GM12878 (cell line): ENCODE results near the gene BOLA1. TPM values are rescaled to one million over a fixed set of nuclear protein-coding genes. Genes with fewer than 3 reads are reported as not detected.

Source experiments
- ATAC-seq: fragments of 200-7000 bp; cut with Tn5 transposase; 3 replicates; pipeline ENCODE4 v1.9.1; 2020; ENCODE audit warnings: mild to moderate bottlenecking, moderate library complexity
- BruUV-seq: library from RNA; stranded (reverse); fragments of 400-500 nt; replicated peaks from 2 replicates; lab custom pipeline; 2021; lab: Mats Ljungman, UMichigan
- CTCF ChIA-PET: fragments of 300-600 bp; sonication (Branson Sonifier 250); formaldehyde crosslinking; extraction: SDS; loops from one replicate; lab custom pipeline; 2021; ENCODE audit warnings: inconsistent platforms; lab: Yijun Ruan, JAX
- POLR2A ChIA-PET: fragments of 350-600 bp; formaldehyde crosslinking; extraction: SDS; loops from one replicate; lab custom pipeline; 2021; ENCODE audit warnings: inconsistent platforms; lab: Charles Lee
- RAD21 ChIA-PET: fragments of 300-600 bp; sonication (Branson Sonifier 250); formaldehyde crosslinking; loops from one replicate; lab custom pipeline; 2023; ENCODE audit warnings: antibody characterized with exemption; ENCODE audit not compliant: unreplicated experiment; lab: Charles Lee
- SMC1A ChIA-PET: fragments of 300-600 bp; sonication (Branson Sonifier 250); formaldehyde crosslinking; loops from one replicate; lab custom pipeline; 2023; ENCODE audit not compliant: unreplicated experiment, uncharacterized antibody; lab: Charles Lee
- DNase-seq: peaks from one replicate; pipeline ENCODE4 v3.0.0-alpha.2; 2011; ENCODE audit warnings: low read depth, low spot score
- FAIRE-seq: peaks from 3 replicates; lab custom pipeline; 2011; peaks lifted over from hg19 to GRCh38; lab: Jason Lieb, UNC
- H2AFZ ChIP-seq: 2 replicates; pipeline ENCODE4 v1.6.0; 2011; ENCODE audit warnings: low read depth, low read length, control low read depth; ENCODE audit not compliant: control insufficient read depth
- H3K27ac ChIP-seq: 2 replicates; pipeline ENCODE4 v1.5.1; 2011; ENCODE audit warnings: control low read depth; ENCODE audit not compliant: control insufficient read depth, insufficient read depth
- H3K27me3 ChIP-seq, 2 experiments: replicated peaks in 1 of 2; 2 replicates each; pipeline versions ENCODE4 v1.6.0 to v1.6.1; 2011; ENCODE audit warnings: low read length in 1 of 2; ENCODE audit not compliant: control insufficient read depth in 2 of 2, insufficient read depth in 2 of 2
- H3K36me3 ChIP-seq, 2 experiments: 2 replicates each; pipeline ENCODE4 v1.5.1; 2011; ENCODE audit warnings: low read length in 1 of 2; ENCODE audit not compliant: control insufficient read depth in 2 of 2, insufficient read depth in 2 of 2
- H3K4me1 ChIP-seq: 2 replicates; pipeline ENCODE4 v1.6.1; 2011; ENCODE audit warnings: mild to moderate bottlenecking, low read length, moderate library complexity, mixed read lengths; ENCODE audit not compliant: control insufficient read depth, insufficient read depth
- H3K4me2 ChIP-seq: 2 replicates; pipeline ENCODE4 v1.6.0; 2011; ENCODE audit warnings: control low read depth; ENCODE audit not compliant: control insufficient read depth, insufficient read depth
- H3K4me3 ChIP-seq: fragments of 200-600 bp; sonication (generic); 2 replicates; pipeline ENCODE4 v1.5.1; 2016
- H3K79me2 ChIP-seq: 2 replicates; pipeline ENCODE4 v1.6.0; 2011; ENCODE audit warnings: low read length; ENCODE audit not compliant: control insufficient read depth, insufficient read depth
- H3K9ac ChIP-seq: 2 replicates; pipeline ENCODE4 v1.8.0; 2011; ENCODE audit warnings: low read length, control low read depth, mixed read lengths; ENCODE audit not compliant: control insufficient read depth, insufficient read depth
- H3K9me3 ChIP-seq: replicated peaks from 3 replicates; pipeline ENCODE4 v1.5.1; 2011; ENCODE audit warnings: mild to moderate bottlenecking, low read length; ENCODE audit not compliant: control insufficient read depth, insufficient read depth
- H4K20me1 ChIP-seq: 2 replicates; pipeline ENCODE4 v1.6.0; 2011; ENCODE audit not compliant: control insufficient read depth, insufficient read depth
- KAT2A ChIP-seq: conservative IDR thresholded peaks from 2 replicates; pipeline ENCODE4 v1.6.1; 2011; ENCODE audit warnings: low read depth, low read length; ENCODE audit not compliant: control insufficient read depth
- MEF2A ChIP-seq: IDR thresholded peaks from 2 replicates; pipeline ENCODE4 v1.6.1; 2011; ENCODE audit warnings: low read depth, mild to moderate bottlenecking, low read length, moderate library complexity; ENCODE audit not compliant: insufficient read depth
- MXI1 ChIP-seq: fragments of 150-350 bp; IDR thresholded peaks from 2 replicates; pipeline ENCODE4 v1.6.1; 2011; ENCODE audit warnings: low read depth, mild to moderate bottlenecking, inconsistent platforms, low read length, improper control_type of control experiment
- PML ChIP-seq: IDR thresholded peaks from 2 replicates; pipeline ENCODE4 v1.6.1; 2012; ENCODE audit warnings: low read length, inconsistent platforms
- POLR2AphosphoS5 ChIP-seq: IDR thresholded peaks from 2 replicates; pipeline ENCODE4 v1.6.1; 2011; ENCODE audit warnings: mild to moderate bottlenecking, low read length, inconsistent platforms
- SMARCA5 ChIP-seq: fragments of 450-650 bp; IDR thresholded peaks from 2 replicates; pipeline ENCODE4 v1.6.1; 2017; ENCODE audit warnings: mild to moderate bottlenecking
- SREBF2 ChIP-seq: IDR thresholded peaks from 2 replicates; pipeline ENCODE4 v1.6.1; 2012; ENCODE audit warnings: mild to moderate bottlenecking, low read length
- STAT1 ChIP-seq: fragments of 450-650 bp; conservative IDR thresholded peaks from 2 replicates; pipeline ENCODE4 v1.6.1; 2014; ENCODE audit warnings: antibody characterized with exemption, mild to moderate bottlenecking
- TCF7 ChIP-seq: IDR thresholded peaks from 2 replicates; pipeline ENCODE4 v1.6.1; 2014; ENCODE audit warnings: antibody characterized with exemption, borderline replicate concordance
- ZNF274 ChIP-seq: IDR thresholded peaks from one replicate; pipeline ENCODE4 v1.8.0; 2011; ENCODE audit not compliant: insufficient read length, insufficient read depth
- WGBS: methylation state at CpG from one replicate; pipeline ENCODE4 v1.1.6; 2016; ENCODE audit warnings: low lambda C conversion rate; ENCODE audit not compliant: insufficient replicate concordance, insufficient coverage; ENCODE audit errors: missing lambda C conversion rate; 5-methylcytosine and 5-hydroxymethylcytosine counted together
- in situ Hi-C: fragments of 300-500 bp; cut with MboI; formaldehyde crosslinking; loops from 9 replicates; pipeline ENCODE4 v1.14.3; 2018; ENCODE audit warnings: mixed read lengths
- intact Hi-C: fragments of 100-400 bp; cut with micrococcal nuclease; formaldehyde crosslinking; loops from one replicate; pipeline ENCODE4 v1.14.2; 2022; ENCODE audit not compliant: unreplicated experiment
- polyA plus RNA-seq, 11 experiments: library from polyadenylated mRNA; depleted of rRNA in 4 of 11; unstranded in 6 of 11; stranded (reverse) in 5 of 11; fragments of >200 nt; fragmentation: Nextera tagmentation in 4 of 11; fragmentation: Illumina TruSeq in 1 of 11; extraction: Ambion mirVana in 4 of 11; extraction: Trizol in 1 of 11; gene quantifications; 1 replicate in 1 of 11; 2 replicates in 10 of 11; pipeline versions ENCODE4 v1.2.1 to v1.2.3, GENCODE V29; 2011 to 2016; ENCODE audit warnings: inconsistent platforms in 2 of 11, missing spikeins in 2 of 11, low read depth in 1 of 11
- total RNA-seq, 4 experiments: library from RNA; depleted of rRNA in 3 of 4; stranded (reverse); fragments of >200 nt in 3 of 4; fragmentation: Illumina TruSeq in 1 of 4; extraction: Trizol in 1 of 4; gene quantifications; 2 replicates each; pipeline versions ENCODE4 v1.2.1 to v1.2.3, GENCODE V29; 2013 to 2021
- TF ChIP-seq, protein P1 (sequence below): fragments of 450-650 bp; IDR thresholded peaks from 2 replicates; pipeline ENCODE4 v1.6.1; 2017; ENCODE audit warnings: mild to moderate bottlenecking, moderate library complexity
- TF ChIP-seq, protein P2 (sequence below): fragments of 150-350 bp; IDR thresholded peaks from 2 replicates; pipeline ENCODE4 v1.6.1; 2016; ENCODE audit warnings: low read depth, low read length
- TF ChIP-seq, protein P3 (sequence below): fragments of 450-650 bp; IDR thresholded peaks from 2 replicates; pipeline ENCODE4 v1.6.1; 2017; ENCODE audit warnings: mild to moderate bottlenecking
- TF ChIP-seq, protein P4 (sequence below): IDR thresholded peaks from 2 replicates; pipeline ENCODE4 v1.6.1; 2011; ENCODE audit warnings: borderline replicate concordance, low read depth, mild to moderate bottlenecking, moderate library complexity, low read length; ENCODE audit not compliant: insufficient read depth, poor library complexity, severe bottlenecking

BOLA1 gene
- total and polyA plus RNA-seq, 10 of the 15 experiments (the other 5 are each of a cell fraction or from before 2014, with no cell fraction given): 0.74 to 18.7 (median 11.3) TPM

DNA sequence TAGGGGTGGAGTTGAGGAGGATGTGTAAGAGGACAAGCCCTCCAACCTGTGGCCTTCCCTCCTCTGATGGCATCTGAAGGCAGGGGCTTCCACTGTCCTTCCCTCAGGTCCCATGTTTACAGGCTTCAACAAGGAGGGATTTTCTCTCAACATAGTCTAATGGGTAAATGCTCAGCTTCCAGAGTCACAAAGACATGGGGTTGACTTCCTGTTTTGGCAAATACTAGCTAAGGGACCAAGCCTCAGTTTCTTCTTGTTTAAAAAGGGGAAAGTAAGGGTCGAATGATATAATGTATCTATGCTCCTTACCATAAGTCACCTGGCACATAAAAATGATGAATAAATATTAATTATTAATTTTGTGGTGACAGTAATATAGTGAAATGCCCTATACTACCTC is 15.2 kb downstream of the BOLA1 start:
- ChIA-PET SMC1A (interaction anchor here (0.9 kb wide), 1 partner anchor 251 kb away, joined by 3 read pairs; no protein-coding TSS in a partner anchor), RAD21 (no interaction called here), CTCF (interaction anchor here (1.0 kb wide), 1 partner anchor 13 kb away, joined by 3 read pairs; no protein-coding TSS in a partner anchor), POLR2A (interaction anchor here (1.2 kb wide), 1 partner anchor 14 kb away, joined by 3 read pairs; no protein-coding TSS in a partner anchor)
- Histone ChIP-seq H3K27me3 (peaks cover 0 to 3% of the 10 kb centered on the region in 2 experiments; a peak in 2 of 4 replicates), H3K4me2 (no peak overlapping the region), H3K9me3 (no peaks in the 10 kb centered on the region), H3K79me2 (no peaks in the 10 kb centered on the region), H3K36me3 (no peaks in the 10 kb centered on the region), H3K4me3 (no peak overlapping the region), H3K9ac (no peak overlapping the region), H3K27ac (no peak overlapping the region), H4K20me1 (no peaks in the 10 kb centered on the region), H3K4me1 (peaks cover 10% of the 10 kb centered on the region; the same call in 1 of the 2 replicates), H2AFZ (no peak overlapping the region)
- FAIRE-seq: no peak
- WGBS: 61% methylated on average over 1 of the region's 1 CpG
- intact Hi-C loops: no loop called here
- no peak for DNase-seq
- in situ Hi-C loops: no loop called here
- BruUV-seq: no TSS peak
- ATAC-seq: no peak
- TF ChIP-seq, protein P1, sequence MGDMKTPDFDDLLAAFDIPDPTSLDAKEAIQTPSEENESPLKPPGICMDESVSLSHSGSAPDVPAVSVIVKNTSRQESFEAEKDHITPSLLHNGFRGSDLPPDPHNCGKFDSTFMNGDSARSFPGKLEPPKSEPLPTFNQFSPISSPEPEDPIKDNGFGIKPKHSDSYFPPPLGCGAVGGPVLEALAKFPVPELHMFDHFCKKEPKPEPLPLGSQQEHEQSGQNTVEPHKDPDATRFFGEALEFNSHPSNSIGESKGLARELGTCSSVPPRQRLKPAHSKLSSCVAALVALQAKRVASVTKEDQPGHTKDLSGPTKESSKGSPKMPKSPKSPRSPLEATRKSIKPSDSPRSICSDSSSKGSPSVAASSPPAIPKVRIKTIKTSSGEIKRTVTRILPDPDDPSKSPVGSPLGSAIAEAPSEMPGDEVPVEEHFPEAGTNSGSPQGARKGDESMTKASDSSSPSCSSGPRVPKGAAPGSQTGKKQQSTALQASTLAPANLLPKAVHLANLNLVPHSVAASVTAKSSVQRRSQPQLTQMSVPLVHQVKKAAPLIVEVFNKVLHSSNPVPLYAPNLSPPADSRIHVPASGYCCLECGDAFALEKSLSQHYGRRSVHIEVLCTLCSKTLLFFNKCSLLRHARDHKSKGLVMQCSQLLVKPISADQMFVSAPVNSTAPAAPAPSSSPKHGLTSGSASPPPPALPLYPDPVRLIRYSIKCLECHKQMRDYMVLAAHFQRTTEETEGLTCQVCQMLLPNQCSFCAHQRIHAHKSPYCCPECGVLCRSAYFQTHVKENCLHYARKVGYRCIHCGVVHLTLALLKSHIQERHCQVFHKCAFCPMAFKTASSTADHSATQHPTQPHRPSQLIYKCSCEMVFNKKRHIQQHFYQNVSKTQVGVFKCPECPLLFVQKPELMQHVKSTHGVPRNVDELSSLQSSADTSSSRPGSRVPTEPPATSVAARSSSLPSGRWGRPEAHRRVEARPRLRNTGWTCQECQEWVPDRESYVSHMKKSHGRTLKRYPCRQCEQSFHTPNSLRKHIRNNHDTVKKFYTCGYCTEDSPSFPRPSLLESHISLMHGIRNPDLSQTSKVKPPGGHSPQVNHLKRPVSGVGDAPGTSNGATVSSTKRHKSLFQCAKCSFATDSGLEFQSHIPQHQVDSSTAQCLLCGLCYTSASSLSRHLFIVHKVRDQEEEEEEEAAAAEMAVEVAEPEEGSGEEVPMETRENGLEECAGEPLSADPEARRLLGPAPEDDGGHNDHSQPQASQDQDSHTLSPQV: no peak
- TF ChIP-seq, protein P2, sequence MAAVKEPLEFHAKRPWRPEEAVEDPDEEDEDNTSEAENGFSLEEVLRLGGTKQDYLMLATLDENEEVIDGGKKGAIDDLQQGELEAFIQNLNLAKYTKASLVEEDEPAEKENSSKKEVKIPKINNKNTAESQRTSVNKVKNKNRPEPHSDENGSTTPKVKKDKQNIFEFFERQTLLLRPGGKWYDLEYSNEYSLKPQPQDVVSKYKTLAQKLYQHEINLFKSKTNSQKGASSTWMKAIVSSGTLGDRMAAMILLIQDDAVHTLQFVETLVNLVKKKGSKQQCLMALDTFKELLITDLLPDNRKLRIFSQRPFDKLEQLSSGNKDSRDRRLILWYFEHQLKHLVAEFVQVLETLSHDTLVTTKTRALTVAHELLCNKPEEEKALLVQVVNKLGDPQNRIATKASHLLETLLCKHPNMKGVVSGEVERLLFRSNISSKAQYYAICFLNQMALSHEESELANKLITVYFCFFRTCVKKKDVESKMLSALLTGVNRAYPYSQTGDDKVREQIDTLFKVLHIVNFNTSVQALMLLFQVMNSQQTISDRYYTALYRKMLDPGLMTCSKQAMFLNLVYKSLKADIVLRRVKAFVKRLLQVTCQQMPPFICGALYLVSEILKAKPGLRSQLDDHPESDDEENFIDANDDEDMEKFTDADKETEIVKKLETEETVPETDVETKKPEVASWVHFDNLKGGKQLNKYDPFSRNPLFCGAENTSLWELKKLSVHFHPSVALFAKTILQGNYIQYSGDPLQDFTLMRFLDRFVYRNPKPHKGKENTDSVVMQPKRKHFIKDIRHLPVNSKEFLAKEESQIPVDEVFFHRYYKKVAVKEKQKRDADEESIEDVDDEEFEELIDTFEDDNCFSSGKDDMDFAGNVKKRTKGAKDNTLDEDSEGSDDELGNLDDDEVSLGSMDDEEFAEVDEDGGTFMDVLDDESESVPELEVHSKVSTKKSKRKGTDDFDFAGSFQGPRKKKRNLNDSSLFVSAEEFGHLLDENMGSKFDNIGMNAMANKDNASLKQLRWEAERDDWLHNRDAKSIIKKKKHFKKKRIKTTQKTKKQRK: no peak
- TF ChIP-seq MEF2A (no peak), MXI1 (no peak), POLR2AphosphoS5 (no peak), PML (no peak), SREBF2 (no peak), SMARCA5 (no peak), KAT2A (no peak), STAT1 (no peak), TCF7 (no peak), ZNF274 (no peak)
- TF ChIP-seq, protein P3, sequence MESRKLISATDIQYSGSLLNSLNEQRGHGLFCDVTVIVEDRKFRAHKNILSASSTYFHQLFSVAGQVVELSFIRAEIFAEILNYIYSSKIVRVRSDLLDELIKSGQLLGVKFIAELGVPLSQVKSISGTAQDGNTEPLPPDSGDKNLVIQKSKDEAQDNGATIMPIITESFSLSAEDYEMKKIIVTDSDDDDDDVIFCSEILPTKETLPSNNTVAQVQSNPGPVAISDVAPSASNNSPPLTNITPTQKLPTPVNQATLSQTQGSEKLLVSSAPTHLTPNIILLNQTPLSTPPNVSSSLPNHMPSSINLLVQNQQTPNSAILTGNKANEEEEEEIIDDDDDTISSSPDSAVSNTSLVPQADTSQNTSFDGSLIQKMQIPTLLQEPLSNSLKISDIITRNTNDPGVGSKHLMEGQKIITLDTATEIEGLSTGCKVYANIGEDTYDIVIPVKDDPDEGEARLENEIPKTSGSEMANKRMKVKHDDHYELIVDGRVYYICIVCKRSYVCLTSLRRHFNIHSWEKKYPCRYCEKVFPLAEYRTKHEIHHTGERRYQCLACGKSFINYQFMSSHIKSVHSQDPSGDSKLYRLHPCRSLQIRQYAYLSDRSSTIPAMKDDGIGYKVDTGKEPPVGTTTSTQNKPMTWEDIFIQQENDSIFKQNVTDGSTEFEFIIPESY: no peak
- TF ChIP-seq, protein P4, sequence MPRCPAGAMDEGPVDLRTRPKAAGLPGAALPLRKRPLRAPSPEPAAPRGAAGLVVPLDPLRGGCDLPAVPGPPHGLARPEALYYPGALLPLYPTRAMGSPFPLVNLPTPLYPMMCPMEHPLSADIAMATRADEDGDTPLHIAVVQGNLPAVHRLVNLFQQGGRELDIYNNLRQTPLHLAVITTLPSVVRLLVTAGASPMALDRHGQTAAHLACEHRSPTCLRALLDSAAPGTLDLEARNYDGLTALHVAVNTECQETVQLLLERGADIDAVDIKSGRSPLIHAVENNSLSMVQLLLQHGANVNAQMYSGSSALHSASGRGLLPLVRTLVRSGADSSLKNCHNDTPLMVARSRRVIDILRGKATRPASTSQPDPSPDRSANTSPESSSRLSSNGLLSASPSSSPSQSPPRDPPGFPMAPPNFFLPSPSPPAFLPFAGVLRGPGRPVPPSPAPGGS: no peak
